H1 (cell line): Measurements from ENCODE around the gene MREG. TPM values are rescaled to one million over a fixed set of nuclear protein-coding genes. Genes with fewer than 3 reads are reported as not detected.

Experiments
- CTCF ChIA-PET: fragments of 300-600 bp; sonication (Branson Sonifier 250); formaldehyde crosslinking; loops from one replicate; lab custom pipeline; 2021; ENCODE audit not compliant: partially characterized antibody; lab: Charles Lee
- POLR2A ChIA-PET: fragments of 300-600 bp; sonication (Branson Sonifier 250); formaldehyde crosslinking; loops from one replicate; lab custom pipeline; 2021; ENCODE audit warnings: inconsistent platforms; ENCODE audit not compliant: partially characterized antibody; lab: Charles Lee
- DNase-seq, 2 experiments: peaks; one replicate each; pipeline versions ENCODE4 v3.0.0 to v3.0.0-alpha.2; 2010 to 2022; ENCODE audit warnings: low spot score in 2 of 2, low read depth in 1 of 2, mixed read lengths in 1 of 2
- FAIRE-seq: peaks from 2 replicates; lab custom pipeline; 2011; peaks lifted over from hg19 to GRCh38; lab: Jason Lieb, UNC
- H2AFZ ChIP-seq: 2 replicates; pipeline ENCODE4 v1.8.1; 2012; ENCODE audit warnings: low read length, inconsistent platforms
- H2AK5ac ChIP-seq: 2 replicates; pipeline ENCODE4 v1.6.1; 2013; ENCODE audit warnings: low read depth, low read length
- H2BK120ac ChIP-seq: replicated peaks from 2 replicates; pipeline ENCODE3; 2013; ENCODE audit warnings: low read depth, low read length, inconsistent platforms
- H2BK12ac ChIP-seq: 2 replicates; pipeline ENCODE4 v1.6.1; 2013; ENCODE audit warnings: low read depth, low read length
- H2BK15ac ChIP-seq: 2 replicates; pipeline ENCODE4 v1.6.1; 2013; ENCODE audit warnings: low read length
- H2BK20ac ChIP-seq: 2 replicates; pipeline ENCODE4 v1.6.1; 2013; ENCODE audit warnings: low read length
- H2BK5ac ChIP-seq: 2 replicates; pipeline ENCODE4 v1.6.1; 2013; ENCODE audit warnings: low read depth, low read length
- H3K14ac ChIP-seq: 2 replicates; pipeline ENCODE4 v1.6.1; 2013; ENCODE audit warnings: inconsistent platforms; ENCODE audit not compliant: insufficient read length
- H3K18ac ChIP-seq: 2 replicates; pipeline ENCODE4 v1.6.1; 2013; ENCODE audit warnings: low read length; ENCODE audit errors: extremely low read depth
- H3K23ac ChIP-seq: 2 replicates; pipeline ENCODE4 v1.6.1; 2013; ENCODE audit warnings: inconsistent platforms; ENCODE audit not compliant: insufficient read length
- H3K23me2 ChIP-seq: 2 replicates; pipeline ENCODE4 v1.6.1; 2013; ENCODE audit warnings: low read depth, low read length
- H3K27ac ChIP-seq: 2 replicates; pipeline ENCODE4 v1.6.1; 2011; ENCODE audit warnings: low read depth, low read length, inconsistent platforms
- H3K27me3 ChIP-seq, 4 experiments: replicated peaks in 1 of 4; 1 replicate in 1 of 4; 2 replicates in 3 of 4; pipeline versions ENCODE4 v1.6.1 to v1.8.1; 2011 to 2013; ENCODE audit warnings: low read length in 3 of 4, mild to moderate bottlenecking in 3 of 4, inconsistent platforms in 2 of 4, mixed read lengths in 2 of 4, moderate library complexity in 1 of 4; ENCODE audit not compliant: control insufficient read depth in 3 of 4, insufficient read depth in 3 of 4; ENCODE audit errors: extremely low read depth in 1 of 4
- H3K36me3 ChIP-seq, 4 experiments: 2 replicates each; pipeline versions ENCODE4 v1.6.1 to v1.8.1; 2011 to 2013; ENCODE audit warnings: mild to moderate bottlenecking in 4 of 4, low read length in 3 of 4, moderate library complexity in 2 of 4, control low read depth in 1 of 4, inconsistent platforms in 1 of 4; ENCODE audit not compliant: insufficient read depth in 4 of 4, control insufficient read depth in 2 of 4
- H3K4ac ChIP-seq: replicated peaks from 2 replicates; pipeline ENCODE3; 2013; ENCODE audit warnings: low read length, low read depth, mixed read lengths, inconsistent platforms; ENCODE audit not compliant: insufficient read length
- H3K4me1 ChIP-seq, 4 experiments: replicated peaks in 1 of 4; 1 replicate in 1 of 4; 2 replicates in 3 of 4; pipeline versions ENCODE4 v1.6.1 to v1.8.1; 2011 to 2013; ENCODE audit warnings: low read length in 3 of 4, inconsistent platforms in 2 of 4, mixed read lengths in 1 of 4; ENCODE audit not compliant: insufficient read depth in 4 of 4, control insufficient read depth in 3 of 4
- H3K4me2 ChIP-seq, 2 experiments: 2 replicates each; pipeline versions ENCODE4 v1.6.1 to v1.8.1; 2011 to 2013; ENCODE audit warnings: low read depth in 2 of 2, low read length in 2 of 2, control low read depth in 1 of 2, inconsistent platforms in 1 of 2, mild to moderate bottlenecking in 1 of 2; ENCODE audit not compliant: insufficient read depth in 1 of 2
- H3K4me3 ChIP-seq, 4 experiments: fragments of 200-600, 300-600 bp in 1 of 4; sonication (generic), shearing (Covaris generic), sonication (Bioruptor Twin) in 1 of 4; 2 replicates each; pipeline versions ENCODE4 v1.5.1 to v1.8.1; 2011 to 2016; ENCODE audit warnings: low read length in 4 of 4, low read depth in 3 of 4, control low read depth in 2 of 4, inconsistent platforms in 2 of 4, mild to moderate bottlenecking in 2 of 4, mixed read lengths in 1 of 4, moderate library complexity in 1 of 4; ENCODE audit not compliant: insufficient read depth in 2 of 4; ENCODE audit errors: extremely low read depth in 1 of 4
- H3K56ac ChIP-seq: replicated peaks from 2 replicates; pipeline ENCODE3; 2013; ENCODE audit warnings: low read depth, mild to moderate bottlenecking, mixed read lengths, low read length, inconsistent platforms; ENCODE audit not compliant: insufficient read length
- H3K79me1 ChIP-seq: 2 replicates; pipeline ENCODE4 v1.6.1; 2013; ENCODE audit warnings: low read depth, low read length, control low read depth
- H3K79me2 ChIP-seq, 2 experiments: 2 replicates each; pipeline versions ENCODE4 v1.6.1 to v1.8.1; 2012 to 2013; ENCODE audit warnings: low read length in 2 of 2, mild to moderate bottlenecking in 2 of 2, inconsistent platforms in 1 of 2; ENCODE audit not compliant: insufficient read depth in 2 of 2, control insufficient read depth in 1 of 2
- H3K9ac ChIP-seq, 4 experiments: replicated peaks in 1 of 4; 1 replicate in 1 of 4; 2 replicates in 3 of 4; pipeline versions ENCODE4 v1.6.1 to v1.8.1; 2011 to 2013; ENCODE audit warnings: low read depth in 3 of 4, low read length in 3 of 4, control low read depth in 2 of 4, mild to moderate bottlenecking in 2 of 4, moderate library complexity in 2 of 4, inconsistent platforms in 1 of 4; ENCODE audit errors: extremely low read depth in 1 of 4
- H3K9me3 ChIP-seq, 2 experiments: 2 replicates each; pipeline versions ENCODE4 v1.6.1 to v1.8.1; 2012 to 2013; ENCODE audit warnings: mild to moderate bottlenecking in 2 of 2, moderate library complexity in 2 of 2, control low read depth in 1 of 2, inconsistent platforms in 1 of 2, low read depth in 1 of 2, low read length in 1 of 2, mixed read lengths in 1 of 2; ENCODE audit not compliant: insufficient read depth in 2 of 2
- H4K20me1 ChIP-seq, 2 experiments: replicated peaks in 1 of 2; 2 replicates each; pipeline versions ENCODE3 to v1.8.1; 2011 to 2013; ENCODE audit warnings: inconsistent platforms in 2 of 2, low read length in 2 of 2, mild to moderate bottlenecking in 1 of 2; ENCODE audit not compliant: insufficient read depth in 2 of 2, control insufficient read depth in 1 of 2
- H4K5ac ChIP-seq: 2 replicates; pipeline ENCODE4 v1.6.1; 2013; ENCODE audit warnings: low read length, low read depth, mixed read lengths, inconsistent platforms; ENCODE audit not compliant: insufficient read length
- H4K8ac ChIP-seq: 2 replicates; pipeline ENCODE4 v1.8.0; 2013; ENCODE audit warnings: mild to moderate bottlenecking, moderate library complexity, low read length, inconsistent platforms; ENCODE audit not compliant: insufficient read depth; ENCODE audit errors: extremely low read depth
- H4K91ac ChIP-seq: replicated peaks from 2 replicates; pipeline ENCODE3; 2013; ENCODE audit warnings: low read length, mixed read lengths, inconsistent platforms; ENCODE audit not compliant: insufficient read length
- ASH2L ChIP-seq: fragments of 200-600, 300-600 bp; sonication (generic); IDR thresholded peaks from one replicate; pipeline ENCODE4 v1.7.1; 2017; ENCODE audit warnings: low read length
- BRCA1 ChIP-seq: IDR thresholded peaks from 2 replicates; pipeline ENCODE4 v1.6.1; 2012; ENCODE audit warnings: low read depth, low read length, improper control_type of control experiment
- CHD1 ChIP-seq: IDR thresholded peaks from 2 replicates; pipeline ENCODE4 v1.6.1; 2012; ENCODE audit warnings: low read depth, low read length, improper control_type of control experiment
- CTBP2 ChIP-seq: IDR thresholded peaks from 2 replicates; pipeline ENCODE4 v1.7.0; 2011; ENCODE audit warnings: borderline replicate concordance, mild to moderate bottlenecking, moderate library complexity, mixed read lengths, low read length; ENCODE audit not compliant: insufficient read depth, insufficient read length
- KDM1A ChIP-seq: fragments of 200-600, 300-600 bp; sonication (generic); IDR thresholded peaks from 2 replicates; pipeline ENCODE4 v1.7.1; 2016; ENCODE audit warnings: mild to moderate bottlenecking, low read length, borderline replicate concordance
- KDM5A ChIP-seq: fragments of 200-600 bp; IDR thresholded peaks from 2 replicates; pipeline ENCODE4 v1.7.1; 2012; ENCODE audit warnings: mild to moderate bottlenecking, low read length, inconsistent platforms, mixed read lengths
- NANOG ChIP-seq: IDR thresholded peaks from 2 replicates; pipeline ENCODE4 v1.6.1; 2011; ENCODE audit warnings: low read length, low read depth, mild to moderate bottlenecking, inconsistent platforms; ENCODE audit not compliant: insufficient read depth, poor library complexity, severe bottlenecking
- SAP30 ChIP-seq: fragments of 300-600 bp; sonication (generic); IDR thresholded peaks from 2 replicates; pipeline ENCODE4 v1.7.1; 2012; ENCODE audit warnings: low read length, moderate library complexity, mild to moderate bottlenecking, inconsistent platforms; ENCODE audit not compliant: insufficient read depth, insufficient replicate concordance
- SIRT6 ChIP-seq: IDR thresholded peaks from one replicate; pipeline ENCODE4 v1.7.1; 2012; ENCODE audit warnings: low read length, inconsistent platforms
- SP4 ChIP-seq: IDR thresholded peaks from 2 replicates; pipeline ENCODE4 v1.6.1; 2012; ENCODE audit warnings: low read length, inconsistent platforms
- WGBS, 2 experiments: shearing (Covaris generic) in 1 of 2; methylation state at CpG; one replicate each; pipeline versions ENCODE4 v1.1.6 to v1.1.7; 2013 to 2015; ENCODE audit warnings: low lambda C conversion rate in 2 of 2, mixed read lengths in 2 of 2, inconsistent platforms in 1 of 2, low coverage in 1 of 2, missing lambda C conversion rate in 1 of 2; ENCODE audit not compliant: insufficient replicate concordance in 2 of 2, insufficient coverage in 1 of 2, insufficient read length in 1 of 2; ENCODE audit errors: extremely low coverage in 1 of 2, missing lambda C conversion rate in 1 of 2; 5-methylcytosine and 5-hydroxymethylcytosine counted together
- polyA plus RNA-seq, 7 experiments: library from polyadenylated mRNA; depleted of rRNA in 3 of 7; stranded (reverse) in 5 of 7; unstranded in 2 of 7; fragments of >200 nt in 5 of 7; fragments of 200-250 nt in 2 of 7; gene quantifications; 1 replicate in 5 of 7; 2 replicates in 1 of 7; 4 replicates in 1 of 7; pipeline versions ENCODE4 v1.2.1 to v1.2.3, GENCODE V29; 2011 to 2013; ENCODE audit warnings: missing spikeins in 2 of 7, mixed read lengths in 2 of 7
- total RNA-seq: library from RNA; stranded (reverse); fragmentation: NEBNext Ultra II Directional; extraction: Animal tissue kit (Norgen Biotek cat#: 25700); gene quantifications from 2 replicates; pipeline ENCODE4 v1.2.1, GENCODE V29; 2021

The MREG gene
- total and polyA plus RNA-seq, 2 of the 8 experiments (the other 6 are each of a cell fraction or from before 2014, with no cell fraction given), result 7.5 to 31.9 TPM

- Histone ChIP-seq H2AFZ (no peak overlapping the region), H3K79me2 (peaks cover 0 to 39% of the 10 kb centered on the region in 2 experiments; a peak in 3 of 4 replicates), H3K56ac (no peak overlapping the region), H2BK15ac (no peak overlapping the region), H3K36me3 (no peaks in the 10 kb centered on the region), H4K8ac (no peak overlapping the region), H3K23me2 (peaks cover 2% of the 10 kb centered on the region; the same call in 1 of the 2 replicates), H3K27ac (no peak overlapping the region), H3K4me3 (peak overlapping the region; percentile 55 to 87 (median 80)), H2BK20ac (no peak overlapping the region), H3K14ac (no peak overlapping the region), H3K23ac (no peak overlapping the region), H3K9me3 (no peaks in the 10 kb centered on the region), H3K4ac (no peak overlapping the region), H3K79me1 (no peaks in the 10 kb centered on the region), H4K91ac (peak overlapping the region; percentile 4), H3K27me3 (no peaks in the 10 kb centered on the region), H4K5ac (no peak overlapping the region), H2BK120ac (no peak overlapping the region), H3K18ac (no peak overlapping the region), H2BK12ac (no peak overlapping the region), H3K4me2 (peak overlapping the region; percentile 68 to 69), H3K9ac (peak overlapping the region; percentile 68 to 88 (median 86); a peak in 4 of 7 replicates), H4K20me1 (no peaks in the 10 kb centered on the region), H2AK5ac (no peak overlapping the region; the same call in 1 of the 2 replicates), H2BK5ac (no peak overlapping the region), H3K4me1 (peaks cover 0 to 4% (median 2%) of the 10 kb centered on the region in 4 experiments; a peak in 4 of 7 replicates)
- DNase-seq (no peak), FAIRE-seq (no peak)
- 40% methylated on average over 6 of the region's 6 CpGs; no CpG with 5 or more reads in 1 of the 2 experiments for WGBS, 2 experiments
- CTCF ChIA-PET, result interaction anchor here (0.5 to 2.3 kb wide), 13 partner anchors 8 to 1240 kb away, joined by 3 to 20 read pairs (median 5); no protein-coding TSS in a partner anchor
- POLR2A ChIA-PET, result interaction anchor here (0.7 to 2.1 kb wide), 8 partner anchors 8 to 199 kb away, joined by 3 to 9 read pairs (median 4); no protein-coding TSS in a partner anchor
- TF ChIP-seq CHD1 (no peak), CTBP2 (no peak), NANOG (no peak), ASH2L (no peak), SAP30 (no peak), BRCA1 (no peak), SP4 (no peak), KDM5A (no peak), SIRT6 (no peak), KDM1A (no peak)
These were observed 1.1 kb downstream of the MREG start for GRCh38 chr2:216012133-216012829.
